ENCODE data around the gene TTLL12.

TTLL12 gene

DNA sequence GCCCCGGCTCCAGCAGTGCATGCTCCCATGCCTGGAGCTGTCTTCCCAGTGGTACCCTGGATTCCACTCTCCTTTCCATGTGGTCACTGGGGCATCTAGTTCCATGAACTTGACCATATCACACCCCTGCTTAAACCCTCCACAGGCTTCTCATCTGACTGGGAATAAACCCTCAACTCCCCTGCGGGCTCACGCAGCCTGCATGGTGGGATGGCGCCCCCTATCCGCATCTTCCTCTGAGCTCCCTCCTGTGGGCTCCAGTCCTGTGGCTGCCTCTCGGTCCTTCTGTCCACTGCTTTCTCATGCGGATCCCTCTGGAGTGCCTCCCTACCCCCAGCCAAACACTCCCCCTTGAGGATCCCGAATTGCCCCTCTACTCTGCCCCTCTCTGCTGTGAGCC lies 41.4 kb upstream of the TTLL12 start:
- Histone ChIP-seq H3K27me3 (ENCODE audit: control insufficient read depth, insufficient read depth, low read length, poor library complexity, severe bottlenecking) (no peaks in the 10 kb centered on the region), H3K27ac (ENCODE audit: insufficient read depth, low read depth, low read length, poor library complexity, severe bottlenecking) (no peak overlapping the region), H3K4me3 (ENCODE audit: insufficient read depth, low read depth, low read length) (no peak overlapping the region), H3K9me3 (ENCODE audit: control insufficient read depth, low read length) (no peaks in the 10 kb centered on the region), H3K36me3 (ENCODE audit: control insufficient read depth, insufficient read depth, low read length) (no peaks in the 10 kb centered on the region), H3K4me1 (ENCODE audit: control insufficient read depth, insufficient read depth, low read length) (peaks cover 28% of the 10 kb centered on the region)
- WGBS, 2 experiments = 39 to 40% methylated on average over 8 of the region's 8 CpGs

GRCh38 chr22:43227239-43227630 lies 40.3 kb upstream of the TTLL12 start:
- H3K4me1 ChIP-seq (ENCODE audit: control insufficient read depth, insufficient read depth, low read length) = peaks cover 28% of the 10 kb centered on the region
- H3K36me3 ChIP-seq (ENCODE audit: control insufficient read depth, insufficient read depth, low read length) = no peaks in the 10 kb centered on the region
- H3K4me3 ChIP-seq (ENCODE audit: insufficient read depth, low read depth, low read length) = no peak overlapping the region
- no peaks in the 10 kb centered on the region for H3K27me3 ChIP-seq (ENCODE audit: control insufficient read depth, insufficient read depth, low read length, poor library complexity, severe bottlenecking)
- no peaks in the 10 kb centered on the region for H3K9me3 ChIP-seq (ENCODE audit: control insufficient read depth, low read length)
- 81 to 82% methylated on average over 17 of the region's 17 CpGs for WGBS, 2 experiments
- no peak overlapping the region for H3K27ac ChIP-seq (ENCODE audit: insufficient read depth, low read depth, low read length, poor library complexity, severe bottlenecking)

- no peaks in the 10 kb centered on the region for H3K36me3 ChIP-seq (ENCODE audit: control insufficient read depth, insufficient read depth, low read length)
- WGBS, 2 experiments = 13 to 16% methylated on average over 19 of the region's 19 CpGs
- H3K27ac ChIP-seq (ENCODE audit: insufficient read depth, low read depth, low read length, poor library complexity, severe bottlenecking) = peak overlapping the region; percentile 21
- no peak overlapping the region for H3K4me3 ChIP-seq (ENCODE audit: insufficient read depth, low read depth, low read length)
- no peaks in the 10 kb centered on the region for H3K27me3 ChIP-seq (ENCODE audit: control insufficient read depth, insufficient read depth, low read length, poor library complexity, severe bottlenecking)
- H3K9me3 ChIP-seq (ENCODE audit: control insufficient read depth, low read length) = no peaks in the 10 kb centered on the region
- peaks cover 24% of the 10 kb centered on the region for H3K4me1 ChIP-seq (ENCODE audit: control insufficient read depth, insufficient read depth, low read length)
These were observed 39.7 kb upstream of the TTLL12 start for GRCh38 chr22:43226377-43227238.

- H3K36me3 ChIP-seq (ENCODE audit: control insufficient read depth, insufficient read depth, low read length) = no peaks in the 10 kb centered on the region
- H3K27ac ChIP-seq (ENCODE audit: insufficient read depth, low read depth, low read length, poor library complexity, severe bottlenecking) = no peak overlapping the region
- H3K4me3 ChIP-seq (ENCODE audit: insufficient read depth, low read depth, low read length) = no peak overlapping the region
- peaks cover 23% of the 10 kb centered on the region for H3K4me1 ChIP-seq (ENCODE audit: control insufficient read depth, insufficient read depth, low read length)
- WGBS, 2 experiments = 93 to 94% methylated on average over 8 of the region's 8 CpGs
- H3K9me3 ChIP-seq (ENCODE audit: control insufficient read depth, low read length) = no peaks in the 10 kb centered on the region
- H3K27me3 ChIP-seq (ENCODE audit: control insufficient read depth, insufficient read depth, low read length, poor library complexity, severe bottlenecking) = no peaks in the 10 kb centered on the region
These were observed 38.7 kb upstream of the TTLL12 start for GRCh38 chr22:43225609-43226008.

GRCh38 chr22:43222987-43223386 lies 36.1 kb upstream of the TTLL12 start:
- Histone ChIP-seq H3K4me1 (ENCODE audit: control insufficient read depth, insufficient read depth, low read length) (peaks cover 20% of the 10 kb centered on the region), H3K4me3 (ENCODE audit: insufficient read depth, low read depth, low read length) (no peak overlapping the region), H3K9me3 (ENCODE audit: control insufficient read depth, low read length) (no peaks in the 10 kb centered on the region), H3K36me3 (ENCODE audit: control insufficient read depth, insufficient read depth, low read length) (no peaks in the 10 kb centered on the region), H3K27ac (ENCODE audit: insufficient read depth, low read depth, low read length, poor library complexity, severe bottlenecking) (no peak overlapping the region), H3K27me3 (ENCODE audit: control insufficient read depth, insufficient read depth, low read length, poor library complexity, severe bottlenecking) (no peaks in the 10 kb centered on the region)
- WGBS, 2 experiments = 91 to 95% methylated on average over 13 of the region's 13 CpGs

GRCh38 chr22:43222262-43222661 lies 35.3 kb upstream of the TTLL12 start:
- Histone ChIP-seq H3K9me3 (ENCODE audit: control insufficient read depth, low read length) (no peaks in the 10 kb centered on the region), H3K36me3 (ENCODE audit: control insufficient read depth, insufficient read depth, low read length) (no peaks in the 10 kb centered on the region), H3K4me3 (ENCODE audit: insufficient read depth, low read depth, low read length) (no peak overlapping the region), H3K4me1 (ENCODE audit: control insufficient read depth, insufficient read depth, low read length) (peaks cover 15% of the 10 kb centered on the region), H3K27me3 (ENCODE audit: control insufficient read depth, insufficient read depth, low read length, poor library complexity, severe bottlenecking) (no peaks in the 10 kb centered on the region), H3K27ac (ENCODE audit: insufficient read depth, low read depth, low read length, poor library complexity, severe bottlenecking) (no peak overlapping the region)
- 90 to 91% methylated on average over 13 of the region's 13 CpGs for WGBS, 2 experiments

- H3K4me3 ChIP-seq (ENCODE audit: insufficient read depth, low read depth, low read length) = no peak overlapping the region
- H3K9me3 ChIP-seq (ENCODE audit: control insufficient read depth, low read length) = no peaks in the 10 kb centered on the region
- H3K27me3 ChIP-seq (ENCODE audit: control insufficient read depth, insufficient read depth, low read length, poor library complexity, severe bottlenecking) = no peaks in the 10 kb centered on the region
- H3K27ac ChIP-seq (ENCODE audit: insufficient read depth, low read depth, low read length, poor library complexity, severe bottlenecking) = no peak overlapping the region
- 87 to 88% methylated on average over 22 of the region's 22 CpGs for WGBS, 2 experiments
- no peaks in the 10 kb centered on the region for H3K36me3 ChIP-seq (ENCODE audit: control insufficient read depth, insufficient read depth, low read length)
- H3K4me1 ChIP-seq (ENCODE audit: control insufficient read depth, insufficient read depth, low read length) = peaks cover under 1% of the 10 kb centered on the region
These were observed 33.9 kb upstream of the TTLL12 start for GRCh38 chr22:43220625-43221380.

DNA sequence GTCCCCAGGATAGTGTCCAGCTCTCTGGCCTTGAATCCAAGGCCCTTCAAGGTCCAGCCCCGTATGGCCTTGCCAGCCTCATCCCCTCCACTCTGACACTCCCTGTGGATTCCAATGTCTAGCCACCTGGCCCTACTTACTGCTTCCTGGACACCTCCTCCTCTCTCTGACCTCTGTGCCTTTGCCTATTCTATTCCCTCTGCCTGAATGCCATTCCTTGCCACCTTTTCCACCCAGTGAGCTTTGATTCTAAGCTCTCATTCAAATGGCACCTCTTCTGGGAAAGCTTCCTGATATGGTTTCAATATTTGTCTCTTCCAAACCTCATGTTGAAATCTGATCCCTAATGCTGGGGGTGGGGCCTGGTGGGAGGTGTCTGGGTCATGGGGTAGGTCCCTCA lies 31.9 kb upstream of the TTLL12 start:
- Histone ChIP-seq H3K4me3 (ENCODE audit: insufficient read depth, low read depth, low read length) (no peak overlapping the region), H3K27me3 (ENCODE audit: control insufficient read depth, insufficient read depth, low read length, poor library complexity, severe bottlenecking) (no peaks in the 10 kb centered on the region), H3K9me3 (ENCODE audit: control insufficient read depth, low read length) (no peaks in the 10 kb centered on the region), H3K36me3 (ENCODE audit: control insufficient read depth, insufficient read depth, low read length) (no peaks in the 10 kb centered on the region), H3K27ac (ENCODE audit: insufficient read depth, low read depth, low read length, poor library complexity, severe bottlenecking) (no peak overlapping the region), H3K4me1 (ENCODE audit: control insufficient read depth, insufficient read depth, low read length) (no peaks in the 10 kb centered on the region)
- 88 to 91% methylated on average over 1 of the region's 1 CpG for WGBS, 2 experiments

GRCh38 chr22:43217285-43218030 lies 30.5 kb upstream of the TTLL12 start:
- H3K9me3 ChIP-seq (ENCODE audit: control insufficient read depth, low read length) = no peaks in the 10 kb centered on the region
- no peak overlapping the region for H3K27ac ChIP-seq (ENCODE audit: insufficient read depth, low read depth, low read length, poor library complexity, severe bottlenecking)
- H3K36me3 ChIP-seq (ENCODE audit: control insufficient read depth, insufficient read depth, low read length) = no peaks in the 10 kb centered on the region
- peaks cover 11% of the 10 kb centered on the region for H3K4me1 ChIP-seq (ENCODE audit: control insufficient read depth, insufficient read depth, low read length)
- H3K27me3 ChIP-seq (ENCODE audit: control insufficient read depth, insufficient read depth, low read length, poor library complexity, severe bottlenecking) = no peaks in the 10 kb centered on the region
- no peak overlapping the region for H3K4me3 ChIP-seq (ENCODE audit: insufficient read depth, low read depth, low read length)
- 83% methylated on average over 32 of the region's 32 CpGs for WGBS, 2 experiments

- Histone ChIP-seq H3K27me3 (ENCODE audit: control insufficient read depth, insufficient read depth, low read length, poor library complexity, severe bottlenecking) (no peaks in the 10 kb centered on the region), H3K9me3 (ENCODE audit: control insufficient read depth, low read length) (no peaks in the 10 kb centered on the region), H3K27ac (ENCODE audit: insufficient read depth, low read depth, low read length, poor library complexity, severe bottlenecking) (no peak overlapping the region), H3K4me3 (ENCODE audit: insufficient read depth, low read depth, low read length) (no peak overlapping the region), H3K36me3 (ENCODE audit: control insufficient read depth, insufficient read depth, low read length) (no peaks in the 10 kb centered on the region), H3K4me1 (ENCODE audit: control insufficient read depth, insufficient read depth, low read length) (peaks cover 11% of the 10 kb centered on the region)
- WGBS, 2 experiments = 88 to 95% methylated on average over 5 of the region's 6 CpGs
These were observed 29.8 kb upstream of the TTLL12 start for GRCh38 chr22:43216738-43217137.

Data from ectodermal cell (in vitro differentiated cells).